ENCODE data around the gene EPHB1. TPM values are rescaled to one million over a fixed set of nuclear protein-coding genes. Genes with fewer than 3 reads are reported as not detected.

EPHB1 gene
- total RNA-seq, 5 donors from 2014 or later (not counting 1 experiment from before 2014, with no cell fraction given), result 0.28 to 0.72 (median 0.31) TPM; not detected in 1

- Mint-ChIP-seq H3K4me1 (no peaks in the 10 kb centered on the region), H3K27me3 (peaks cover 3 to 12% of the 10 kb centered on the region in 2 donors), H3K36me3 (no peaks in the 10 kb centered on the region), H3K9me3 (peaks cover 4 to 16% (median 8%) of the 10 kb centered on the region in 3 donors), H3K27ac (no peak overlapping the region), H3K4me3 (no peak overlapping the region)
- 91% methylated on average over 1 of the region's 2 CpGs for WGBS (ENCODE audit: insufficient coverage)
- Histone ChIP-seq H3K9me3 (no peaks in the 10 kb centered on the region), H3K4me3 (ENCODE audit: control insufficient read depth in 1 of 2, extremely low read depth in 1 of 2, low read length in 1 of 2) (no peak overlapping the region), H3K27me3 (replicated peaks in 1 of 2; ENCODE audit: control insufficient read depth in 2 of 2, extremely low read depth in 1 of 2, insufficient read depth in 2 of 2, low read length in 1 of 2) (no peaks in the 10 kb centered on the region), H3K27ac (ENCODE audit: low read length) (no peak overlapping the region), H3K4me1 (ENCODE audit: control insufficient read depth in 1 of 2, extremely low read depth in 1 of 2, insufficient read depth in 2 of 2, low read length in 2 of 2) (no peaks in the 10 kb centered on the region), H3K36me3 (ENCODE audit: control insufficient read depth in 2 of 2, extremely low read depth in 1 of 2, insufficient read depth in 1 of 2, low read length in 1 of 2) (no peaks in the 10 kb centered on the region)
- POLR2A ChIA-PET, result no interaction called here
- CTCF ChIA-PET, result no interaction called here
- DNase-seq, result no peak
- no peak for ATAC-seq (replicated peaks in 1 of 4)
Measured at GRCh38 chr3:135069406-135069805, 274.3 kb downstream of the EPHB1 start.

- Mint-ChIP-seq H3K27me3 (peaks cover 3 to 12% of the 10 kb centered on the region in 2 donors), H3K4me1 (no peaks in the 10 kb centered on the region), H3K36me3 (no peaks in the 10 kb centered on the region), H3K9me3 (peaks cover 0 to 7% (median 5%) of the 10 kb centered on the region in 3 donors), H3K4me3 (no peak overlapping the region), H3K27ac (no peak overlapping the region)
- POLR2A ChIA-PET, result no interaction called here
- H3K27ac ChIP-seq (ENCODE audit: low read length), result no peak overlapping the region
- H3K9me3 ChIP-seq, result no peaks in the 10 kb centered on the region
- no peaks in the 10 kb centered on the region for H3K27me3 ChIP-seq (replicated peaks in 1 of 2; ENCODE audit: control insufficient read depth in 2 of 2, extremely low read depth in 1 of 2, insufficient read depth in 2 of 2, low read length in 1 of 2)
- ATAC-seq (replicated peaks in 1 of 4) (no peak), DNase-seq (no peak)
- no peak overlapping the region for H3K4me3 ChIP-seq (ENCODE audit: control insufficient read depth in 1 of 2, extremely low read depth in 1 of 2, low read length in 1 of 2)
- no peaks in the 10 kb centered on the region for H3K36me3 ChIP-seq (ENCODE audit: control insufficient read depth in 2 of 2, extremely low read depth in 1 of 2, insufficient read depth in 1 of 2, low read length in 1 of 2)
- no peaks in the 10 kb centered on the region for H3K4me1 ChIP-seq (ENCODE audit: control insufficient read depth in 1 of 2, extremely low read depth in 1 of 2, insufficient read depth in 2 of 2, low read length in 2 of 2)
- CTCF ChIA-PET, result no interaction called here
Measured at GRCh38 chr3:135071483-135071882, 276.4 kb downstream of the EPHB1 start.

- Mint-ChIP-seq H3K4me1 (no peaks in the 10 kb centered on the region), H3K9me3 (peaks cover 0 to 8% (median 5%) of the 10 kb centered on the region in 3 donors), H3K27me3 (peaks cover 3 to 12% of the 10 kb centered on the region in 2 donors), H3K27ac (no peak overlapping the region), H3K4me3 (no peak overlapping the region), H3K36me3 (no peaks in the 10 kb centered on the region)
- ATAC-seq (replicated peaks in 1 of 4) (no peak), DNase-seq (no peak)
- H3K4me1 ChIP-seq (ENCODE audit: control insufficient read depth in 1 of 2, extremely low read depth in 1 of 2, insufficient read depth in 2 of 2, low read length in 2 of 2), result no peaks in the 10 kb centered on the region
- ChIA-PET POLR2A (no interaction called here), CTCF (no interaction called here)
- no peaks in the 10 kb centered on the region for H3K27me3 ChIP-seq (replicated peaks in 1 of 2; ENCODE audit: control insufficient read depth in 2 of 2, extremely low read depth in 1 of 2, insufficient read depth in 2 of 2, low read length in 1 of 2)
- H3K9me3 ChIP-seq, result no peaks in the 10 kb centered on the region
- H3K27ac ChIP-seq (ENCODE audit: low read length), result no peak overlapping the region
- 97% methylated on average over 3 of the region's 5 CpGs for WGBS (ENCODE audit: insufficient coverage)
- H3K4me3 ChIP-seq (ENCODE audit: control insufficient read depth in 1 of 2, extremely low read depth in 1 of 2, low read length in 1 of 2), result no peak overlapping the region
- no peaks in the 10 kb centered on the region for H3K36me3 ChIP-seq (ENCODE audit: control insufficient read depth in 2 of 2, extremely low read depth in 1 of 2, insufficient read depth in 1 of 2, low read length in 1 of 2)
Measured at GRCh38 chr3:135072431-135072830, 277.4 kb downstream of the EPHB1 start.

- peaks cover 0 to 8% (median 5%) of the 10 kb centered on the region in 3 donors for H3K9me3 Mint-ChIP-seq
- Histone ChIP-seq H3K4me3 (ENCODE audit: control insufficient read depth in 1 of 2, extremely low read depth in 1 of 2, low read length in 1 of 2) (no peak overlapping the region), H3K27me3 (replicated peaks in 1 of 2; ENCODE audit: control insufficient read depth in 2 of 2, extremely low read depth in 1 of 2, insufficient read depth in 2 of 2, low read length in 1 of 2) (no peaks in the 10 kb centered on the region), H3K36me3 (ENCODE audit: control insufficient read depth in 2 of 2, extremely low read depth in 1 of 2, insufficient read depth in 1 of 2, low read length in 1 of 2) (no peaks in the 10 kb centered on the region), H3K27ac (ENCODE audit: low read length) (no peak overlapping the region), H3K4me1 (ENCODE audit: control insufficient read depth in 1 of 2, extremely low read depth in 1 of 2, insufficient read depth in 2 of 2, low read length in 2 of 2) (no peaks in the 10 kb centered on the region), H3K9me3 (no peaks in the 10 kb centered on the region)
- ChIA-PET CTCF (no interaction called here), POLR2A (no interaction called here)
- H3K4me1 Mint-ChIP-seq, result no peaks in the 10 kb centered on the region
- ATAC-seq (replicated peaks in 1 of 4) (no peak), DNase-seq (no peak)
- no peak overlapping the region for H3K4me3 Mint-ChIP-seq
- H3K27ac Mint-ChIP-seq, result no peak overlapping the region
- no peaks in the 10 kb centered on the region for H3K36me3 Mint-ChIP-seq
- peaks cover 0 to 10% of the 10 kb centered on the region in 2 donors for H3K27me3 Mint-ChIP-seq
- 100% methylated on average over 1 of the region's 3 CpGs for WGBS (ENCODE audit: insufficient coverage)
Measured at GRCh38 chr3:135075157-135075556, 280.1 kb downstream of the EPHB1 start.

GRCh38 chr3:135076341-135076740, 281.3 kb downstream of the EPHB1 start:
- no peak overlapping the region for H3K27ac ChIP-seq (ENCODE audit: low read length)
- no peaks in the 10 kb centered on the region for H3K27me3 ChIP-seq (replicated peaks in 1 of 2; ENCODE audit: control insufficient read depth in 2 of 2, extremely low read depth in 1 of 2, insufficient read depth in 2 of 2, low read length in 1 of 2)
- no peaks in the 10 kb centered on the region for H3K4me1 ChIP-seq (ENCODE audit: control insufficient read depth in 1 of 2, extremely low read depth in 1 of 2, insufficient read depth in 2 of 2, low read length in 2 of 2)
- no peak for ATAC-seq (replicated peaks in 1 of 4)
- Mint-ChIP-seq H3K27me3 (peaks cover 0 to 11% of the 10 kb centered on the region in 2 donors), H3K27ac (no peak overlapping the region), H3K36me3 (no peaks in the 10 kb centered on the region), H3K4me3 (no peak overlapping the region), H3K4me1 (no peaks in the 10 kb centered on the region), H3K9me3 (peaks cover 0 to 8% (median 5%) of the 10 kb centered on the region in 3 donors)
- no peak overlapping the region for H3K4me3 ChIP-seq (ENCODE audit: control insufficient read depth in 1 of 2, extremely low read depth in 1 of 2, low read length in 1 of 2)
- ChIA-PET CTCF (no interaction called here), POLR2A (no interaction called here)
- H3K9me3 ChIP-seq, result no peaks in the 10 kb centered on the region
- no peaks in the 10 kb centered on the region for H3K36me3 ChIP-seq (ENCODE audit: control insufficient read depth in 2 of 2, extremely low read depth in 1 of 2, insufficient read depth in 1 of 2, low read length in 1 of 2)
- DNase-seq, result no peak

GRCh38 chr3:135077186-135077585, 282.1 kb downstream of the EPHB1 start:
- Histone ChIP-seq H3K9me3 (no peaks in the 10 kb centered on the region), H3K36me3 (ENCODE audit: control insufficient read depth in 2 of 2, extremely low read depth in 1 of 2, insufficient read depth in 1 of 2, low read length in 1 of 2) (no peaks in the 10 kb centered on the region), H3K4me3 (ENCODE audit: control insufficient read depth in 1 of 2, extremely low read depth in 1 of 2, low read length in 1 of 2) (no peak overlapping the region), H3K27me3 (replicated peaks in 1 of 2; ENCODE audit: control insufficient read depth in 2 of 2, extremely low read depth in 1 of 2, insufficient read depth in 2 of 2, low read length in 1 of 2) (no peaks in the 10 kb centered on the region), H3K4me1 (ENCODE audit: control insufficient read depth in 1 of 2, extremely low read depth in 1 of 2, insufficient read depth in 2 of 2, low read length in 2 of 2) (no peaks in the 10 kb centered on the region), H3K27ac (ENCODE audit: low read length) (no peak overlapping the region)
- H3K27me3 Mint-ChIP-seq, result peaks cover 0 to 7% of the 10 kb centered on the region in 2 donors
- no peak overlapping the region for H3K4me3 Mint-ChIP-seq
- DNase-seq, result no peak
- no peak for ATAC-seq (replicated peaks in 1 of 4)
- POLR2A ChIA-PET, result no interaction called here
- no peaks in the 10 kb centered on the region for H3K36me3 Mint-ChIP-seq
- 44% methylated on average over 1 of the region's 3 CpGs for WGBS (ENCODE audit: insufficient coverage)
- no peak overlapping the region for H3K27ac Mint-ChIP-seq
- CTCF ChIA-PET, result no interaction called here
- no peaks in the 10 kb centered on the region for H3K4me1 Mint-ChIP-seq
- H3K9me3 Mint-ChIP-seq, result peaks cover 0 to 8% (median 5%) of the 10 kb centered on the region in 3 donors

GRCh38 chr3:135078283-135078682, 283.2 kb downstream of the EPHB1 start:
- no peak overlapping the region for H3K4me3 Mint-ChIP-seq
- no peaks in the 10 kb centered on the region for H3K4me1 Mint-ChIP-seq
- peaks cover 0 to 3% (median 0%) of the 10 kb centered on the region in 3 donors for H3K9me3 Mint-ChIP-seq
- H3K27ac ChIP-seq (ENCODE audit: low read length), result no peak overlapping the region
- H3K36me3 Mint-ChIP-seq, result no peaks in the 10 kb centered on the region
- CTCF ChIA-PET, result no interaction called here
- H3K4me1 ChIP-seq (ENCODE audit: control insufficient read depth in 1 of 2, extremely low read depth in 1 of 2, insufficient read depth in 2 of 2, low read length in 2 of 2), result no peaks in the 10 kb centered on the region
- no CpG with 5 or more reads among the region's 2 CpGs for WGBS (ENCODE audit: insufficient coverage)
- peaks cover 0 to 7% of the 10 kb centered on the region in 2 donors for H3K27me3 Mint-ChIP-seq
- H3K27me3 ChIP-seq (replicated peaks in 1 of 2; ENCODE audit: control insufficient read depth in 2 of 2, extremely low read depth in 1 of 2, insufficient read depth in 2 of 2, low read length in 1 of 2), result no peaks in the 10 kb centered on the region
- H3K9me3 ChIP-seq, result no peaks in the 10 kb centered on the region
- no peaks in the 10 kb centered on the region for H3K36me3 ChIP-seq (ENCODE audit: control insufficient read depth in 2 of 2, extremely low read depth in 1 of 2, insufficient read depth in 1 of 2, low read length in 1 of 2)
- ATAC-seq (replicated peaks in 1 of 4), result peak in 1 of 4 experiments; percentile 17
- DNase-seq, result no peak
- POLR2A ChIA-PET, result no interaction called here
- no peak overlapping the region for H3K4me3 ChIP-seq (ENCODE audit: control insufficient read depth in 1 of 2, extremely low read depth in 1 of 2, low read length in 1 of 2)
- H3K27ac Mint-ChIP-seq, result no peak overlapping the region

All from T-cell (primary cell).